ENCODE measurements around the gene CXADR.

CXADR gene

DNA sequence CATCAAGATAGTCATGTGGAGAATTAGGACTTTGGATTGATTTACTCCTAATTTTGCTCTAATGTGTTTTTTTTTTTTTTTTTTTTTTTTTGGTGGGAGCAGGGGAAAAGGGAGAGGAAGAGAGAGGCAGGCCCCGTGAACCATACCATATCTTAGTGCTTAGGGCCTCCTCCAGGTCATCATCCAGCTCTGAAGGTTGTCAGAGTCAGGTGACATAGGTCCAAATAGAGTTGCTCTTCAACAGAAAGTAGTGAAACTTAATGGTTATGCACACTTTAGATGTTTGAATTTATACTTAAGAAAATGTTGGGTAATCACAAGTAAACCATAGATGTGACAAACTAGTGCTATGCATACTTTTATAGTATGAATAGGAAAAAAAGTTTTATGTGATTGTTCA, 32.2 kb downstream of the CXADR start:
- no peak for DNase-seq

DNA sequence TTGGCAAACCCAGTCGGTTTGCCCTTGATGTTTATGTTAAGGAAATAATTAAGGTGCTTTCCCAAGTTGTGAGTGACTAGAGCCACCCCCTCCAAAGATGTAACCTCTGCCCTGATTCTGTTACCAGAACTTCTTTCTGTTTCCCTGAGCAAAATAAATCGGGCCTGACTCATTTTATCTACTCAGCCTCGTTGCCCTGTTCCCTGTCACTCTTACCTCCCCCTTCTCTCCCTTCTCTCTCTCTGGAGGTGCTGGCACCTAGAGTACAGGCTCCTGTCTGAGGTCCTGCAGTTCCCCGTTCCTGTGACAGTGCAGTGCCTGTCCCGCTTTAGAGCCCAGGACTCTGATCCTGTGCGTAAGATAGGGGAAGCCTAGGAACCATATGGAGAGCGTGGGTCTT, 35.4 kb downstream of the CXADR start:
- no peak for DNase-seq

DNA sequence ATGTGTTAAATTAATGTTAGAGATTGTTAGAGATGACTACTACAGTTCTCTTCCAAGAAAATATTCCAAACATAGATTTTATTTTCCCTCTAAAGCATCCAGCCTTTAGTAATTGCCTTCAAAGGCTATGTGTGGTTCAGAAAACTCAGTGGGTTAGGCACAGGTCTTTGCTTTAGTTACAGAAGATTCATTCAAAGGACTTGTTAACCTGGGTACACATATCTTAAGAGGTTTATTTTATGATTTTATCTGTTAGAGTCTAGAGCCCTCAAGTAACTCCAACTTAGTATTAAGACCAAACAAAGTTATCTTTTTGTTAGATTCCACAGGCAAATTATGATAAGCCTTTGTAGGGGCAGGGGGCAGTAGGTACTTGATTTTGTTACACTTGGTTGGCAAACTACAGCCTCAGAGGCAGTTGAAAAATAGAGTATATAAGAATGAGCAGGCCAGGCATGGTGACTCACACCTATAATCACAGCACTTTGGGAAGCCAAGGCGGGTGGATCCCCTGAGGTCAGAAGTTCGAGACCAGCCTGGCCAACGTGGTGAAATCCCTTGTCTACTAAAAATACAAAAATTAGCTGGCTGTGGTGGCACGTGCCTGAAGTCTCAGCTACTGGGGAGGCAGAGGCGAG, 37.9 kb downstream of the CXADR start:
- DNase-seq, result no peak

DNA sequence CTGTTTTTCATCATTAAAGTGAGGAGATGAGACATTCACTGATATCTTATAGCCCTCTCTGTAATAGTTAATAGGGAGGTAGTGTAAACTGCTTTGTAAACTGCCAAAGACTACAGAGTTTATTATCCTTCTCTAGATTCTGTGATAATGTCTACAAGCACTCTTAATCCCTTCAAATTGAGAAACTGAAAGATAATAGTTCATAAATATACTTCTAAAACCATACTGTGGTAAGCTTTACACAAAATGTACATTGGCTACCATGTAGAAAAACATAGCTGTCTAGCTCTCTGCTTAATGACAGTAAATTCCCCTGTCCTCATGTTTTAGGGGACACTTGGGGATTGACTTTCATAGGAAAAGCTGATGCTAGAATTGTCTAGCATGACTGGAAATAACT, 39.6 kb downstream of the CXADR start:
- DNase-seq, result no peak

DNA sequence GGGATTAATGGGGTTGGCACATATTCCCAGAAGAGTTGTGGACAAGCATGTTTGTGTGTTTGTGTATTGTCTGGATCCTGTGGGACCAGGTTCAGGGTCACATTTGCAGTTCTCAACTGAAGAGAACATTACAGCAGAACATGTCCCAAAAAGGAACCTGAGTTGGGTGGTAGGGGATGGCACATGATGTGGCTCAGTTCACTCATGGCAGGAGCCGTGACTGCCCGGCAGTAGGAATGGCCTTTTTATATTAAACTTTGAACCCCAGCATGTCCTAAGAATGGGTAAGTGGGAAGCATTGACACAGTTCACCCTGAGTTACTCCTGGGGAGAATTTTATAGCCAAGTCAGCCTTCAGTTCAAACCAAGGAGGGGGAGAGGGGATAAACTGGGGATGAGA, 41.3 kb downstream of the CXADR start:
- no peak for DNase-seq

DNA sequence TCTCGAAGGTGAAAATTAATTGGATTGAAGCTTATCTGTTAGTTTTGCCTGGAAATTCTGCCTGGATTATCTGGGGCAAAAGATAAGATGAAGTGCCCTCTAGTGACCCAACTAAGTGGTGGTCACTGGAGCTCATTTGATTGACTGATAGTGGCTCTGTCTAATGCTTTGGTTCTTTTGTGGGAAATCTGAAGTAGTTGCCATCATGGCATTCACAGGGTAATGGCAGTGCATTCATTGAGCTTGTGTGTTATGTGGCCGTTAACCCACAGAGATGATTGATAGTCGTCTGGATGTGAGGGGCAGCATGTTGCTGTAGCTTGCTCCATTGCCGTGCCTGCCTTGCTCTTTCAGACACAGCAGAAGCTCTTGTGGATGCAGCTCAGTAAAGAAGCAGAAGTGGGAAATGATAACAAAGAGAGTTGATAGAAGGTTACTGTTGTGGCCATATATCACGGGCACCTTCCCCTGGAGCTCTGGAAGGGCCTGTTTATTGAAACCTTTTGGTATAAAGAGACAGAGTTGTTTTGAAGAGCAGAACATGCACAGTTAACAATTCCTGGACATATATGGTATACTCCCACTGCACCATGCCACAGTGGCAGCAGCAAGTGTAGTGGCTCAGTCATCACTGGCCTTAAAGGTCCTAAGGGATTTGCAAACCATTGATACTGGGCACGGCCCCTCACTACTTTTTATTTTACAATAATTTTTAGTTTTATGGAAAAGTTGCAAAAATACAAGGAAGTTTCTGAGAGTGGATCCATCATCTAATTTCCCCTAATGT, 42.0 kb downstream of the CXADR start:
- peak; percentile 8 for DNase-seq

DNA sequence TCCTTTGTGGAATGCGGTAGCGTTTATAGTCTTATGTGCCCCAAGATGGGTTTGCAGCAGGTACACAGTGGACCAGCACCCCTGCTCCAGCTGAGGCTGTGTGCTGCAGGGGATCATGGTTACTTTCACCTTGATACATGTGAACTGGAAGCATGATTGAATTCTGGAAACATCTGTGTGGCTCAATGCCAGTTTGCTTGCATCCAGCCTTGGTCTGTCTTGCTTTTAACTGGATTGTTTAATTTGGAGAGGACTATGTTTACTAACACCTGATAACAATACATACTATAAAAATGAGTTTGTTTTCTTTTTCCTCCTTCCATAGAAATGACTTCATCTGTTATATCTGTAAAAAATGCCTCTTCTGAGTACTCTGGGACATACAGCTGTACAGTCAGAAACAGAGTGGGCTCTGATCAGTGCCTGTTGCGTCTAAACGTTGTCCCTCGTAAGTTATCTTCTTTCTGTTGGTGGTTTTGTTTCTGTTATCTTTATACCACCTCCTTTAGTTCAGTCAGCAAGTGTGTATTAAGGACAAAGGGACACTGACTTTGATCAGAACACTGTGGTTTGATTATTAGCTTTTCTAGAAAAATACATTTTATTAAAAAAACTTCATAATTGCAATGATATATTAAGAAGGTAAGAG, 47.7 kb downstream of the CXADR start:
- DNase-seq, result no peak

DNA sequence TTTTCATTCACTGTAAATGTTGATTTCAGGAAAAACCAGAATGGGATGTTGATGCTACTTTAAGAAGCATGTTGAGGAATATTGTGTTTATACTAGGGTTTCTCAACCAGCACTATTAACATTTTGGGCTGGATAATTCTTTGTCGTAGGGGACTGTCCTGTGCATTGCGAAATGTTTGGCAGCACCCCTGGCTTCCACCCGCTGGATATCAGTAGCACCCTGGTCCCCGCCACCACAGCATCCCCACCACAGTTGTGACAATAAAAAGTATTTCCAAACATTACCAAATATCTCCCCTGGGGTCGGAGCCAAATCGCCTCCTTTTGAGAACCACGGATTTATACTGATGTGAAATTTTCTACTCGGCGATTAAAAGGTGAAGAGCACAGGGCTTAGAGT, 57.9 kb downstream of the CXADR start:
- no peak for DNase-seq

DNA sequence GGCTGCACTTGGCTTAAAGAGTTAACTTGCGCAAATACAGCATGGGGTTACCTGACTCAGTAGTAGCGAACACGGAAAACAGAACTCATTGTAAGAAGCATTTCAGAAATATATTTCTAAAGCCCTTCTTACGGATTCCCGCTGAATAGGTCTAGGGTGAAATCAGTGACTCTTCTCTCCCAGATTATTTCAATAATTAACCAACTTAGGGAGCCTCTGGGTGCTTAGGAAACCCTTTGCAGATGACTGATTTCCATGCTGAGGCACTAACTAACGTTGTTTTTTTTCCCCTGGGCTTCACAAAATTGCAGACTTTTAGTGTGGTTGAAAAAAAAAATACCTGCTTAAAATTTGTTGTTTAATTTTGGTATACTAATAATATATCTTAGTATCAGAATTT, 59.6 kb downstream of the CXADR start:
- peak; percentile 38 for DNase-seq

DNA sequence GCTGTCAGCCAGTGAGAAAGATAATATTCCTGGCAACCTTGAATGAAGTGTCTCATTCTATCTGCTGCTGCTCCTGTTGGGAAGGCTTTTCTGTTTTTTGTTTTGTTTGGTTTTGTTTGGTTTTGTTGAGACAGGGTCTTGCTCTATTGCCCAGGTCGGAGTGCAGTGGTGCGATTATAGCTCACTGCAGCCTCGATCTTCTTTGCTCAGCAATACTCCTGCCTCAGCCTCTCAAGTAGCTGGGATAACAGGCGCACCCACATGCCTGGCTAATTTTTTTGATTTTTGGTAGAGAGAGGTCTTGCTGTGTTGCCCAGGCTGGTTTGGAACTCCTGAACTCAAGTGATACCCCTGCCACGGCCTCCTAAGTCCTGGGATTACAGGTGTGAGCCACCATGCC, 62.2 kb downstream of the CXADR start:
- DNase-seq, result no peak

DNA sequence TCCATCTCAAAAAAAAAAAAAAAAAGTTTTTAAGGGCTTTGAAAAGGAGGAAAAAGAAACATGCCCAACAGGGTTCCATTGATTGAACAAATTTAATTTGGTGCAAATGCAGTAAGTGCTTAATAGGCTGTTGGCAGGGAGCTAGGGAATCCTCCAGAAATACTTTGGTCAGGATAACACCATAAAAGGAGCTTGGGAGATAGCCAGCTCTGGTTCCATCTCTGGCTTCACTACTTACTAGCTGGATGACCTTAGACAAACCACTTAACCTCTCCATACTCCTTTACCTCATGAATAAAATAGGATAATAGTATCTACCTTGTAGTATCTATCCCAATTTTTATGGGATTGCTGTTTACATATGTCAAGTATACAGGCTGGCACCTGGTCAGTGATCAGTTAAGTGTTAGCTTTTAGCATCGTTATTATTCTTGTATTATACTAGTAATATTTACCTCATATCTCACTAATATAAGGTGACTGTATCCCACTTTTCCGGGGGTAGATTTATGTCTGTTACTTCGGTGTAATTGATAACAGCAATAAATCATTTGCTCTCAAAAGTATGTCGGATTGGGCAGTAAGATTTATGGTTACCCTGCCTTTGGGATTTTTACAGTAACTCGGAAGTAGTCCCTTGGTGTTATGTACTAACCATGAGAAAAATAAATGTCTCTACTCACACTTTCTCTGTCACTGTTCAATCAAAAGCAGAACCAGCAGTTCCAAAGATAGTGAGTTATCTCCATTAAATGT, 63.4 kb downstream of the CXADR start:
- DNase-seq, result no peak

DNA sequence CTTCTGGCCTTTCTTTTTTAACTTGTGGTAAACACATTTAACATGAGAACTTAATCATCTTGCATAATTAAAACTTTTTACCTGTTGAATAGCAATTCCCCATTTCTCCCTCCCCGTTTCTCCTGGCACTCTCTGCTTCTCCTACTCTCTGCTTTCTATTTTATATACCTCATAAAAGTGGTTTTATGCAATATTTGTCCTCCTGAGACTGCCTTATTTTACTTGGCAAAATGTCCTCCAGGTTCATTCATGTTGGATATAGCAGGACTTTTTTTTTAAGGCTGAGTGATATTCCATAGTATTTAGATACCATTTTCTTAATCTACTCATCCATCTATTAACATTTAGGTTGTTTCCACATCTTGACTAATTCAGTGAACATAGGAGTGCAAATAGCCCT, 64.9 kb downstream of the CXADR start:
- no peak for DNase-seq

DNA sequence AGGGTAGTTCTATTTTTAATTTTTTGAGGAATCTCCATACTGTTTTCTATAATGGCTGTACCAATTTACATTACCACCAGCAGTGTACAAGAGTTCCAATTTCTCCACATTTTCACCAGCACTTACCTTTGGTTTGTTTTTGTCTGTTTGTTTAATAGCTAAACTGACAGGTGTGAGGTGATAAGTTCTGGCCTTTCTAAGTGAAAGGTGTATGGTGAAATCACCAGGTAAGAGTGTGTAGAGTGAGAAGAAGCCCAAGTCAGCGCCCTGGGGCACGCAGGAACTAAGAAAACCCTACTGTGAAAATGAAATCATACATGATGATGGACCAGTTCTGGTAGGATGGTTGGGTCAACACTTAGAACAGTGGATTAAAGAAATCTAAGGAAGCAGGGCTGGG, 65.3 kb downstream of the CXADR start:
- DNase-seq, result no peak

DNA sequence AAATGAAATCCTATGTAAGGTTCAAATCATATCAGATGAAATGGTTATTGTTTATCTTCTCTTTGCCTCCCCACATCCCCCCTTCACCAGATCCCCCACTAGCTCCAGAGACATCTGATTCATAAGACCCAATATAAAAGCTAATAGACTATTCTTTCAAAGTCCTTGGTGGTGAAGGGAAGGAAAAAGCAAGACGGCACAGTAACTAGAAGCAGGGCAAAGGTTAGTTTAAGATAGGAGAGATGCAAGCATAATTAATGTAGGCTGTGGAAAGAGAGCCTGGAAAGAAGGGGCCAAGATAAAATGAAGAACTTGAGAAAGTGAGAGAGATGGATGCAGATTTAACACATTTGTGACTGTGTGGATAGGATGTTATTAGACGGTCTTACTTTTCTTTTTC, 66.0 kb downstream of the CXADR start:
- DNase-seq, result no peak

DNA sequence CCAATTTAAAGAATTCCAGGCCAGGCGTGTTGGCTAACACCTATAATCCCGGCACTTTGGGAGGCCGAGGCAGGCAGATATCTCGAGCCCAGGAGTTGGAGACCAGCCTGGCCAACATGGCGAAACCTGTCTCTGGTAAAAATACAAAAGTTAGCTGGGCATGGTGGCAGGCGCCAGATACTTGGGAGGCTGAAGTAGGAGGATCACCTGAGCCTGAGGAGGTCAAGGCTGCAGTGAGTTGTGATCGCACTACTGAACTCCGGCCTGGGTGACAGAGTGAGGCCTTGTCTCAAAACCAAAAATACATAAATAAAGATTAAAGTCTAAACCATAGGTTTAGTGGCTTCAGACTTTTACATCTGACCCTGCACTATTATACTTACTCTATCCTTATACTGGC, 67.5 kb downstream of the CXADR start:
- DNase-seq, result no peak

DNA sequence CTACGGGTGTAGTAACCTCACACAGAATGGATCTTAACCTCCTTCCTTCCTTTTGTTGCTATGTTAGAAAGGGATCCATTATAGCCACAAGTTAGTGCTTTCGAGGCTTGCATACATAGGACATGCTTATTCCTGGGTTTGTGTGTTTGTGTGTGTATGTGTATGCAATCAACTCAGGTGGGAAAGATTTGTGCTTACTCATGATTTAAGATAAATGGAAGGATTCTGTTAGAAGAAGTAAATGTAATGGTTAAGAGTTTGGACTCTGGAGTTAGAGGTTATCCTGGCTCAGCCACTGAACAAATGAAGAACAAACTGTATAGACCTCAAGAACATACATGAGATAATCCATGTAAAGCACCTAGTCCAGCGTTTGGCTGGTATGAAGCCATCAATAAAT, 71.1 kb downstream of the CXADR start:
- DNase-seq, result no peak

DNA sequence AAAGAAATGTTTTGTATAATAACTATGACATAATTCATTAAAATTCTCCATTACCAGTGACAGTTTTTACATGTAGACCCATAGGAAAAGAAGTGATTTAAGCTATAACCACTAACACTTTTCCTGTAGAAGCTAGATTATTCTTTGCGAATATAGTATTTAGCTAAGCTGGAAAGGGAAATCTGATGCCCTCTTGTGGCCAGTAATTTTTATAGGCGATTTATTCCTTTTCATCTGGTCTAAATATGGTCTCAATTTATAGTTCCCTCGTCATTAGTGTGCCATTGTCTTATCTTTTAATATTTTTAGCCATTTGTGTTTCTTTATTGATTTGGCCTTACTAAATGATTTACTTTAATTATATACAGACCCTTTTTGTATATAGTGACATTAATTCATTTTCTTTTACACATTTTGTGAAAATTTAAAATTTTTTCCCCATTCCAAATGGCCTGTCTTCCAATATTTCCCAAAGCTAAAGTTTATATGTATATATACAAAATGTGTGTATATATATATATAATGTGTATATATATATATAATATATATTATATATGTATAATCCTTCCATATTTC, 73.1 kb downstream of the CXADR start:
- peak; percentile 55 for DNase-seq

DNA sequence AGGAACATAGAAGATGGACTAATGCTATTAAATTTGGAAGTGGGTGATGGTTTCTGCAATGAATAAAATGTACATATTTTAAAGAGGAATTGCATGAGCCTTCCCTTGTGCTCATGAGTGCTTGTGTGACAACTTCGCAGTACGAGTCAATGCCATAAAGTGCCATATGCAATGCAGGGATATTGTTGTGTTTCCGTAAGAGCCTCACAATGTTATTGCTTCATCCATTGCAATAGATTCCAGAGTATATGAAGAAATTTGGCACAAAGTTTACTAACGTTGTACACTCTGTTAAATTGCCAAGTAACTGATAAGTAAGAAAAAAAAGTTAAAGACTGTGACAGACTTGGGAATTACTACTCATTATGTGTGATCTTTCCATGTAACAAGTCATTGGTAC, 77.6 kb downstream of the CXADR start:
- DNase-seq, result no peak

DNA sequence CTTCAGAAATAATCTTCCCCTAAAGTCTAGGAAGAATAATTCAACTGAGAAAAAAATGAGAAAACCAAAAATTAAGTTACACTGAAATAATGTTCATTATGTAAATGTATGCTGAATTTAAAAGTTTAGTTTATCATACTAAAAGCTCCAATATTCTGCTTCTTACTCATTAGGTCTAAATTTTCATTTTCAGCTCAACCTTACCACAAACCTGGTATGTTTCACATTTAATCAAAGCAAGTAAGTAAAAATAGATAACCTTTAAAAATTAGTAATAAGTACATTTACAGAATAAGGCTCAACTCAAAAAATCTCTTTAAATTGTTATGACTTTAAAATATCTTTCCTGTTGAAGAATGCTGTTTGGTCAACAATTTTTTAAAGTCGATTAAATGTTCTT, 84.8 kb downstream of the CXADR start:
- DNase-seq, result no peak

DNA sequence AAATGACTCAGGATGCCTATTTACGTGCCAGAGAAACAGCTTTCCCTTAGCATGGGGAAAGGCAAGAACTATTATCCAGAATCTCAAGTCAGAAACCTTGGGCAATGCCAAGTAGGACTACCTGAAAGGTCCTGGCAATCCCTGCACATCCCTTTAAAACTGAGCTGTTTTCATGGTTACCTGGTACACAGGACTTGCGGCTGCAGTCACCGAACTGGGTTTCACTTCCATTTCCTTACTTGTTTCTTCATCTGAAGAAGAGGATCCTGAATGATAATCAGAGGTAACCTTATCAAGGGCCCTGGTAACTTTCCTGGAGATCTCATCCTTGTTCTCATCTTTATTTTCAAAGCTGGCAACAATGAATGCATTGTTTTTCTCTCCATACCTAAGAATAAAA, 85.6 kb downstream of the CXADR start:
- DNase-seq, result no peak

DNA sequence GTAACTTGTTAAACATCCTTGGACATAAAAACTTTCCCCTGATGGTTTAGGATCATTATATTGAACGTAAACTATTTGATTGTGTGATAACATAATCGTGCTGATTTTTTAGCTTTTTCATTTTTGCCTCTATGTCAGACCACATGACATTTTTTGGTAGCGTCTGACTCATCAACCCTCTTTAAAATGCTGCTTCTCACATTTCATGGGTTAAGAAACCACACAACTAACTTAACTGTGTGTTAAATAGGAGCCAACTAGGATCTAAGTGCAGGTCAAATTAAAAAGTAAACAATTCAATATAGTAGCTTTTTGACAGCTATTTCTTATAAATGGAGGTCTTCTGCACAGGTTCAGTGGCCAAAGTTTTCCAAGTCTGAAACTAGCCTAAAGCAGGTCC, 90.0 kb downstream of the CXADR start:
- DNase-seq, result no peak

DNA sequence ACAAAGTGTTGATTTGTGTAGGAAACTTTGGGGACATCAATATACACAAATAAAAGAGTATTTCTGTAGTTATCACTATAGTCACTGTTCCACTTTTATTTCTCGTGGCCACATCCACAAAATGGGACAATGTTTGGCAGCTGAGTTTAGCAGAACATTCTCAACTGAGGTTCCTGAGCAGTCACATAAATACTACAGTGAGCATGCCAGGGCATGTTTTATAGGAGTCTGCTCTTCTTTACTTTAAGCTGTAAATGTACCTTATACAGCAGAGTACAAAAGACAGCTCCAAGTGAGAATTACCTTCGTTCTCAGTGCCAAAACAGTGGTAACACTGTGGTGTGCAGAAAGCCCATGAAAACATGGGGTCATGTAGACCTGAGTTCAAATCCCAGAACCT, 94.8 kb downstream of the CXADR start:
- DNase-seq, result no peak

DNA sequence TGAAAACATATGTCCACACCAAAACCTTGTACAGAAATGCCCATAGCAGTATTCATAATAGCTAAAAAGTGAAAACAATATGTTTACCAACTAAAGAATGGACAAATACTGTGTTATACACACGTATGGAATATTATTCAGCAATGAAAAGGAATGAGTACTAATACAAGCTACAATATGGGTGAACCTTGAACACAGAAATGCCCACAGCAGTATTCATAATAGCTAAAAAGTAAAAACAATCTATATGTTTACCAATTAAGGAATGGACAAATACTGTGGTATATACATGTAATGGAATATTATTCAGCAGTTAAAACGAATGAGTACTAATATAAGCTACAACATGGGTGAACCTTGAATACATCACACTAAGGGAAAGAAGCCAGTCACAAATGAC, 96.8 kb downstream of the CXADR start:
- no peak for DNase-seq

Measured in kidney glomerular epithelial cell (primary cell).